ENCODE data around the gene DDX3X.

DDX3X gene

GRCh38 chrX:41291309-41291708 lies 42.7 kb upstream of the DDX3X start:
- no peak overlapping the region for H2AFZ ChIP-seq (ENCODE audit: low read length)
- H4K20me1 ChIP-seq (ENCODE audit: insufficient read depth, low read length, poor library complexity, severe bottlenecking) = no peaks in the 10 kb centered on the region
- H3K9me3 ChIP-seq (ENCODE audit: insufficient read depth, low read depth, low read length) = no peaks in the 10 kb centered on the region
- H3K4me3 ChIP-seq (ENCODE audit: low read length, poor library complexity, severe bottlenecking) = no peak overlapping the region
- H3K9ac ChIP-seq (ENCODE audit: low read depth, low read length, poor library complexity, severe bottlenecking) = no peak overlapping the region
- no peak overlapping the region for H3K4me2 ChIP-seq (ENCODE audit: low read depth, low read length, poor library complexity, severe bottlenecking)
- no peaks in the 10 kb centered on the region for H3K4me1 ChIP-seq (ENCODE audit: insufficient read depth, low read length, poor library complexity, severe bottlenecking)
- H3K36me3 ChIP-seq (ENCODE audit: insufficient read depth, low read length) = no peaks in the 10 kb centered on the region
- H3F3A ChIP-seq (ENCODE audit: low read depth) = no peaks in the 10 kb centered on the region
- TF ChIP-seq EZH2phosphoT487 (IDR thresholded peaks at IDR 0.05; ENCODE audit: borderline replicate concordance) (no peak), CTCF (conservative IDR thresholded peaks at IDR 0.05; ENCODE audit: low read length) (no peak)
- no peaks in the 10 kb centered on the region for H3K27me3 ChIP-seq (ENCODE audit: insufficient read depth, low read length, poor library complexity, severe bottlenecking)
- no peaks in the 10 kb centered on the region for H3K79me2 ChIP-seq (ENCODE audit: insufficient read depth, low read length)
- H3K9me2 ChIP-seq (replicated peaks; ENCODE audit: low read depth, low read length) = no peaks in the 10 kb centered on the region

- H3K9me2 ChIP-seq (replicated peaks; ENCODE audit: low read depth, low read length) = no peaks in the 10 kb centered on the region
- H3K4me2 ChIP-seq (ENCODE audit: low read depth, low read length, poor library complexity, severe bottlenecking) = no peak overlapping the region
- no peaks in the 10 kb centered on the region for H3K4me1 ChIP-seq (ENCODE audit: insufficient read depth, low read length, poor library complexity, severe bottlenecking)
- H2AFZ ChIP-seq (ENCODE audit: low read length) = no peak overlapping the region
- no peaks in the 10 kb centered on the region for H3K27me3 ChIP-seq (ENCODE audit: insufficient read depth, low read length, poor library complexity, severe bottlenecking)
- H3K79me2 ChIP-seq (ENCODE audit: insufficient read depth, low read length) = no peaks in the 10 kb centered on the region
- no peaks in the 10 kb centered on the region for H3K36me3 ChIP-seq (ENCODE audit: insufficient read depth, low read length)
- no peaks in the 10 kb centered on the region for H4K20me1 ChIP-seq (ENCODE audit: insufficient read depth, low read length, poor library complexity, severe bottlenecking)
- H3K9me3 ChIP-seq (ENCODE audit: insufficient read depth, low read depth, low read length) = no peaks in the 10 kb centered on the region
- H3K4me3 ChIP-seq (ENCODE audit: low read length, poor library complexity, severe bottlenecking) = no peak overlapping the region
- no peak overlapping the region for H3K9ac ChIP-seq (ENCODE audit: low read depth, low read length, poor library complexity, severe bottlenecking)
- H3F3A ChIP-seq (ENCODE audit: low read depth) = no peaks in the 10 kb centered on the region
- TF ChIP-seq CTCF (conservative IDR thresholded peaks at IDR 0.05; ENCODE audit: low read length) (peak; percentile 51), EZH2phosphoT487 (IDR thresholded peaks at IDR 0.05; ENCODE audit: borderline replicate concordance) (no peak)
These were observed 40.7 kb upstream of the DDX3X start for GRCh38 chrX:41293269-41293668.

DNA sequence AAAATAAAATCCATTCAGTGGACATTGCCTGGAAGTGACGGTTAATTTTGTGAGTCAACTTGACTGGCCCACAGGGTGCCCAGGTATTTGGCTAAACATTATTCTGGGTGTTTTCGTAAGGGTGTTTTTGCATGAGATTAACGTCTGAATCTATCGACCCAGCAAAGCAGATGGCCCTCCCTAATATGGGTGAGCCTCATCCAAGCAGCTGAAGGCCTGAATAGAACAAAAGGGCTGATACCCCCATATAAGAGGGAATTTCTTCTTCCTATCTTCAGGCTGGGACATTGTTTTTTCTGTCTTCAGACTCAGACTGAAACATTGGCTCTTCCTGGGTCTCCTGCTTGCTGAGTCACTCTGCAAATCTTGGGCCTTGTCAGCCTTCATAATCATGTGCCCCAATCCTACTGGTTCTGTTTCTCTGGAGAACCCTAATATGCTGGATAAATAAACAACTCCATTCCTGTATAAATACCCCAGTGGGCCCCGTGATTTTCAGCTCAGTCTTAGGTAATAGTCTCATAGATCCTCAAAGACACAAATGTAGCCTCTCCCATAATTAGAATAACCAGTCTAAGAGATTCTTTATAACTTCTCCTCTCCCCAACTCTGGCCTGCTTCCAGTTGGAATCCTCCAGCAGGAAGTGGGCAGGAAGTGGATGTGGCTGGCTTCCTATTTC lies 33.1 kb upstream of the DDX3X start:
- Histone ChIP-seq H3K9ac (ENCODE audit: low read depth, low read length, poor library complexity, severe bottlenecking) (no peak overlapping the region), H3K4me1 (ENCODE audit: insufficient read depth, low read length, poor library complexity, severe bottlenecking) (no peaks in the 10 kb centered on the region), H4K20me1 (ENCODE audit: insufficient read depth, low read length, poor library complexity, severe bottlenecking) (no peaks in the 10 kb centered on the region), H3K79me2 (ENCODE audit: insufficient read depth, low read length) (no peaks in the 10 kb centered on the region), H3K36me3 (ENCODE audit: insufficient read depth, low read length) (no peaks in the 10 kb centered on the region), H3K4me3 (ENCODE audit: low read length, poor library complexity, severe bottlenecking) (no peak overlapping the region), H3K9me3 (ENCODE audit: insufficient read depth, low read depth, low read length) (no peaks in the 10 kb centered on the region), H2AFZ (ENCODE audit: low read length) (no peak overlapping the region), H3K27me3 (ENCODE audit: insufficient read depth, low read length, poor library complexity, severe bottlenecking) (no peaks in the 10 kb centered on the region), H3K4me2 (ENCODE audit: low read depth, low read length, poor library complexity, severe bottlenecking) (no peak overlapping the region), H3K9me2 (replicated peaks; ENCODE audit: low read depth, low read length) (no peaks in the 10 kb centered on the region), H3F3A (ENCODE audit: low read depth) (no peaks in the 10 kb centered on the region)
- TF ChIP-seq CTCF (conservative IDR thresholded peaks at IDR 0.05; ENCODE audit: low read length) = no peak
- TF ChIP-seq EZH2phosphoT487 (IDR thresholded peaks at IDR 0.05; ENCODE audit: borderline replicate concordance) = no peak
